HUES6 (cell line): Measurements from ENCODE around the gene ZNF365.
"Not testable (repeated sequence)": the region's sequence is repeated elsewhere in the genome, so short reads cannot be mapped to it uniquely, and the experiment has no call there.

ENCODE experiments used
- H3K27ac ChIP-seq: 2 replicates; pipeline ENCODE4 v1.7.0; 2013; ENCODE audit warnings: low read depth, mild to moderate bottlenecking, low read length, inconsistent platforms
- H3K27me3 ChIP-seq: 2 replicates; pipeline ENCODE4 v1.6.1; 2013; ENCODE audit warnings: low read length; ENCODE audit not compliant: control insufficient read depth, insufficient read depth
- H3K36me3 ChIP-seq: 2 replicates; pipeline ENCODE4 v1.6.1; 2013; ENCODE audit warnings: low read length; ENCODE audit not compliant: control insufficient read depth, insufficient read depth
- H3K4me1 ChIP-seq: 2 replicates; pipeline ENCODE4 v1.6.1; 2013; ENCODE audit warnings: low read length; ENCODE audit not compliant: control insufficient read depth, insufficient read depth
- H3K4me3 ChIP-seq: 2 replicates; pipeline ENCODE4 v1.5.1; 2013; ENCODE audit warnings: low read depth, low read length
- H3K9ac ChIP-seq: one replicate; pipeline ENCODE4 v1.6.1; 2013; ENCODE audit warnings: mild to moderate bottlenecking, low read length
- H3K9me3 ChIP-seq: 2 replicates; pipeline ENCODE4 v1.6.1; 2013; ENCODE audit warnings: low read depth, low read length; ENCODE audit not compliant: control insufficient read depth, insufficient read depth

Gene ZNF365

GRCh38 chr10:62377966-62378365 is 3.8 kb downstream of the ZNF365 start:
- Histone ChIP-seq H3K27ac (no peak overlapping the region), H3K27me3 (peaks cover 40% of the 10 kb centered on the region), H3K36me3 (no peaks in the 10 kb centered on the region), H3K9ac (no peak overlapping the region), H3K9me3 (no peaks in the 10 kb centered on the region), H3K4me3 (no peak overlapping the region), H3K4me1 (0 out of 2 replicates have a peak, but pooled peaks cover 3% of the 10 kb centered on the region)

GRCh38 chr10:62378877-62379276 is 4.7 kb downstream of the ZNF365 start:
- not testable (repeated sequence) for H3K9me3 ChIP-seq, H3K9ac ChIP-seq, H3K27ac ChIP-seq, H3K4me3 ChIP-seq, H3K4me1 ChIP-seq, H3K36me3 ChIP-seq
- peaks cover 31% of the 10 kb centered on the region for H3K27me3 ChIP-seq

GRCh38 chr10:62379394-62379793 is 5.2 kb downstream of the ZNF365 start:
- Histone ChIP-seq H3K36me3 (no peaks in the 10 kb centered on the region), H3K27me3 (peaks cover 25% of the 10 kb centered on the region), H3K9ac (no peak overlapping the region), H3K27ac (no peak overlapping the region), H3K4me3 (no peak overlapping the region), H3K4me1 (no peaks in the 10 kb centered on the region), H3K9me3 (no peaks in the 10 kb centered on the region)

DNA sequence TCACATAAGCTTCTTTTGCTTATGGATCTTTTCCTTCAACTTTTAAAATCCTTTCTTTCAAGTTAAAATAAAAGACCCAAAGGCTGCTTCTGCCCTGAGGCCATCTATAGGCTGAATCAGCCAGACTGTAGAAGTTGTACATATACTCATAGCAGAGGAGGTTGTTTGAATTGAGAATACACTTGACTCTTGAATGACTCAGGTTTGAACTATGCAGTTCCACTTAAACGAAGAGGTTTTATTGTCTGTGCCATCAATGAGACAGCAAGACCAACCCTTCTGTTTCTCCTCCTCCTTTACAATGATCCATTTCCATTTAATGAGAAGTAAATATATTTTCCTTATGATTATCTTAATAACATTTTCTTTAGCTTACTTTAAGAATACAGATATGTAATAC is 5.8 kb downstream of the ZNF365 start:
- no peak overlapping the region for H3K4me3 ChIP-seq
- no peaks in the 10 kb centered on the region for H3K4me1 ChIP-seq
- no peak overlapping the region for H3K27ac ChIP-seq

GRCh38 chr10:62381385-62382102 is 7.4 kb downstream of the ZNF365 start:
- H3K27me3 ChIP-seq = peaks cover 5% of the 10 kb centered on the region; the same call in 1 of the 2 replicates
- H3K36me3 ChIP-seq = no peaks in the 10 kb centered on the region
- H3K9ac ChIP-seq = no peak overlapping the region
- no peaks in the 10 kb centered on the region for H3K4me1 ChIP-seq
- H3K4me3 ChIP-seq = no peak overlapping the region
- no peaks in the 10 kb centered on the region for H3K9me3 ChIP-seq
- no peak overlapping the region for H3K27ac ChIP-seq

More for the DNA sequence above, 5.8 kb downstream of the ZNF365 start:
- Histone ChIP-seq H3K9ac (no peak overlapping the region), H3K27me3 (peaks cover 19% of the 10 kb centered on the region), H3K9me3 (no peaks in the 10 kb centered on the region), H3K36me3 (no peaks in the 10 kb centered on the region)

DNA sequence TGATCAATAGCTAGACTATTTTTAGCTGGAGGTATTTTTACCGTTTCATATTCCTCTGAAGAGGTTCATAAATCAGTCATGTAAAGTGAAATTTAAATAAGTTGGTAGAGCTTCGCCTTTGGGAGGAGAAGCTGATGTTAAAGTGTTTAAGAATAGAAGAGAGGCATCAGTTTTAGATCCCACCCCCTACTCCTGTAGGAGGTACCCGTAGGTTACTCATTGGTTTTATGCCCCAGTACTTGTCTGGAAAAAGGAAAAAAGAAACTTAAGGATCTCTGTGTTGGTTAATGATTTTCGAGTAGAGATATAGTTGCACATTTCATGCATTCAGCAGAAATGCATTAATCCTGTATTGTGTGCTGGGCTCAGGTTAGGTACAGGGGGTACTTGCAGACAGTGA is 8.7 kb downstream of the ZNF365 start:
- Histone ChIP-seq H3K36me3 (no peaks in the 10 kb centered on the region), H3K4me1 (no peaks in the 10 kb centered on the region), H3K27me3 (no peaks in the 10 kb centered on the region), H3K27ac (no peak overlapping the region), H3K4me3 (no peak overlapping the region), H3K9me3 (no peaks in the 10 kb centered on the region), H3K9ac (no peak overlapping the region)

GRCh38 chr10:62384057-62384446 is 9.9 kb downstream of the ZNF365 start:
- no peaks in the 10 kb centered on the region for H3K27me3 ChIP-seq
- no peaks in the 10 kb centered on the region for H3K36me3 ChIP-seq
- 0 out of 2 replicates have a peak, but pooled peaks cover 3% of the 10 kb centered on the region for H3K4me1 ChIP-seq
- H3K27ac ChIP-seq = no peak overlapping the region
- H3K9me3 ChIP-seq = no peaks in the 10 kb centered on the region
- H3K9ac ChIP-seq = no peak overlapping the region
- no peak overlapping the region for H3K4me3 ChIP-seq

GRCh38 chr10:62384447-62385081 is 10.4 kb downstream of the ZNF365 start:
- 0 out of 2 replicates have a peak, but pooled peaks cover 3% of the 10 kb centered on the region for H3K4me1 ChIP-seq
- no peaks in the 10 kb centered on the region for H3K36me3 ChIP-seq

DNA sequence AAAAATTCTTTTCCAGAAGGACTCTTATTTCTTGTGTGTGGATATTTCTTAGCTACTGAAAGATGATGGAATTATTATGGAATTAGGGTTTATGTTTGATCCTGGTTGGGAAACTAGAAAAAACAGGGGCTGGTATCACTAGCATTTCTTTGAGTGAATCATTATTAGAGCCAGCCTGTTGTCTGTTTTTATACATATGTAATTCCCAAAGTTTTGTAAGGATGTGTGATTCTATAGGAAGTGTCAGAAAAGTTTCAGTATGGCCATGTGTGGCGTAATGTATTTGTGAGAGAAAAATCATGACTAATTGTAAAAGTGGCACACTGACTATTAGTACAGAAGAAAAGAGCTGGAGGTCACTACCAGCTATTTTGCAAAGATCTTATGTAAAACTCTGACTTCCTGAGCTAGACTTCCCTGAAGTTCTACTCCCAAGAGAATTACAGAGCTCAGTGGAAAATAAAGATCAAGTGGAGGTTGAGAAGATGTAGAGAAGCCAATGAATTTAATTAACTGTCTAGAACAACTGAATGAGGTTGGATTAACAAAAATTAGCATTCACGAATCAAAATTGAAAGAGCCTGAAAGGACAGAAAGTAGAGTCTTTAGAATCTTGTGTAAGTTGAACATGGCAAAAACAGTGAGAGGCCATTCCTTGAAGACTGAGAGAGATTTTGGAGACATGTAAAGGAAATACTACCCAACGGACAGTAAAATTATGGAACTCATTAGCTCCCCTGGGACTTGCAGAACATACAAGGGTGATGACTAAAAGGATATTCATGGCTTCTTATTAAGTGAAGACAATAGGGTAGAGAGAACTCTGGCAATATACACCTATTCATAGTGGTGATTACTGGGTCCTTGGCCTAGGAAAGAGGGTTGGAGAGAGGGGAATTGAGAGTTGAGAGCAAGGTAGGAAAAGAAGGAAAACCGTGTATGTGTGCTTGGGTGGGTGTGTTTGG is 12.5 kb downstream of the ZNF365 start:
- no peaks in the 10 kb centered on the region for H3K36me3 ChIP-seq
- H3K9me3 ChIP-seq = no peaks in the 10 kb centered on the region
- no peak overlapping the region for H3K4me3 ChIP-seq
- H3K9ac ChIP-seq = no peak overlapping the region
- 0 out of 2 replicates have a peak, but pooled peaks cover 3% of the 10 kb centered on the region for H3K4me1 ChIP-seq
- H3K27me3 ChIP-seq = no peaks in the 10 kb centered on the region
- no peak overlapping the region for H3K27ac ChIP-seq

More at GRCh38 chr10:62384447-62385081, 10.4 kb downstream of the ZNF365 start:
- Histone ChIP-seq H3K9ac (no peak overlapping the region), H3K4me3 (no peak overlapping the region), H3K9me3 (no peaks in the 10 kb centered on the region), H3K27me3 (no peaks in the 10 kb centered on the region), H3K27ac (no peak overlapping the region)

DNA sequence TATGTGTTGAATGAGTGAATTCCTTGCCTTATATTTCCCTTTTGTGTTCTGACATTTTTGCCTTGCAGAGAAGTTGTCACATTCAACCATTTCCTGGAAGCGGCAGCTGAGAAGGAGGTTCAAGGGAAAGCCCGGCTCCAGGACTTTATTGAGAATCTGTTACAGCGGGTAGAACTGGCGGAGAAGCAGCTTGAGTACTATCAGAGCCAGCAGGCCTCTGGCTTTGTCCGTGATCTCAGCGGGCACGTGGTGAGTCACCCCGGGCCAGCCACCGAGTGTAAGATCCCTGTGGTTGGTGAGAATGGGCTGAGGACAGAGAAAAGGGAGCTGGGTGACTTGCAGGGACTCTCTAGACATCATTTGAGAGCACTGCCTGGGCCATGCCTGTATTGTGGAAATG is 14.2 kb downstream of the ZNF365 start:
- H3K27ac ChIP-seq = no peak overlapping the region
- H3K9ac ChIP-seq = no peak overlapping the region
- H3K27me3 ChIP-seq = no peaks in the 10 kb centered on the region
- no peak overlapping the region for H3K4me3 ChIP-seq
- H3K4me1 ChIP-seq = 0 out of 2 replicates have a peak, but pooled peaks cover 3% of the 10 kb centered on the region
- no peaks in the 10 kb centered on the region for H3K9me3 ChIP-seq
- H3K36me3 ChIP-seq = no peaks in the 10 kb centered on the region
